ENCODE measurements around the gene CCDC30.

CCDC30 gene

DNA sequence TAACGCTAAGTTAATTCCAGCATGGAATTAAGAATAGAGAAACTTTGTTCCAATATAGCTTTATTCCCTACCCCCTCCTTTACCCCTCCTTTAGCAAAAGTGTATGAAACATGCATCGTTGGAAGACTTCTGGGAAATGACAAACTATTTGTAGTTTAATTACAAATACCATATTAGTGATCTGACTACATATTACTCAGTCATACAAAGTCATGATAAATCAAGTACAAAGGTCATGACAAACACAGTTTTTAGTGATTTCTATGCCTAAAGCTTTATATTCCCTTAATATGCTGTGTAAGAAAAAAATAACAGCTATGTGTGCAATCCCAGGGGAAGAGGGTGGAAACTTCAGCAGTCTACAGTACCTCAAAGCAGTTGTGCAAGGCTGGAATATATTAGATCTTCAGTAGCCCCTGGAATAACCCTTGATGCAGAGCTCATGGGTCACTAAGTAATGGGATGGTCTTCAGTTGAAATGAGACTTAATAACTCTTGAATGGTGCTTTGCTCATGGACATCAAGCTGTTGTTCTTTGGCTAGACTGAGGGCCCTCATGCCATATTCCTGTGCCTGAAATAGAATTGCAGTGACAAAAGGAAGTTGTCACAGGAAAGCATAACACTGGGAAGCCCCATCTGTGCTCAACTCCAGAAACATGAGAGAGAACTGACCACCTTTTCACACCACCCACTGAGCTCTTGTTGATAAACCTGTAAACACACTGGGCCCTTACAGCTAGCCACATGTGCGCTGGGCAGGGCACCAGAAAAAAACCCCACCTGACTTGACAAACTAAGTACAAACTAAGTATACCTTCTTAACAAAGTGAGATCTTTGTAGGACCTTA is 32.6 kb upstream of the CCDC30 start:
- no peak overlapping the region for H3K9ac ChIP-seq (ENCODE audit: low read depth, low read length, poor library complexity, severe bottlenecking)
- no peaks in the 10 kb centered on the region for H3K27me3 ChIP-seq (ENCODE audit: insufficient read depth, low read length, poor library complexity, severe bottlenecking)
- H3K4me3 ChIP-seq (ENCODE audit: low read length, poor library complexity, severe bottlenecking) = no peak overlapping the region
- H4K20me1 ChIP-seq (ENCODE audit: insufficient read depth, low read length, poor library complexity, severe bottlenecking) = no peaks in the 10 kb centered on the region
- peak overlapping the region; percentile 4; the same call in 1 of the 2 replicates for H2AFZ ChIP-seq (ENCODE audit: low read length)
- H3K4me1 ChIP-seq (ENCODE audit: insufficient read depth, low read length, poor library complexity, severe bottlenecking) = no peaks in the 10 kb centered on the region
- H3K79me2 ChIP-seq (ENCODE audit: insufficient read depth, low read length) = no peaks in the 10 kb centered on the region
- no peaks in the 10 kb centered on the region for H3K9me2 ChIP-seq (replicated peaks; ENCODE audit: low read depth, low read length)
- TF ChIP-seq EZH2phosphoT487 (IDR thresholded peaks at IDR 0.05; ENCODE audit: borderline replicate concordance) = no peak
- TF ChIP-seq, protein P1, sequence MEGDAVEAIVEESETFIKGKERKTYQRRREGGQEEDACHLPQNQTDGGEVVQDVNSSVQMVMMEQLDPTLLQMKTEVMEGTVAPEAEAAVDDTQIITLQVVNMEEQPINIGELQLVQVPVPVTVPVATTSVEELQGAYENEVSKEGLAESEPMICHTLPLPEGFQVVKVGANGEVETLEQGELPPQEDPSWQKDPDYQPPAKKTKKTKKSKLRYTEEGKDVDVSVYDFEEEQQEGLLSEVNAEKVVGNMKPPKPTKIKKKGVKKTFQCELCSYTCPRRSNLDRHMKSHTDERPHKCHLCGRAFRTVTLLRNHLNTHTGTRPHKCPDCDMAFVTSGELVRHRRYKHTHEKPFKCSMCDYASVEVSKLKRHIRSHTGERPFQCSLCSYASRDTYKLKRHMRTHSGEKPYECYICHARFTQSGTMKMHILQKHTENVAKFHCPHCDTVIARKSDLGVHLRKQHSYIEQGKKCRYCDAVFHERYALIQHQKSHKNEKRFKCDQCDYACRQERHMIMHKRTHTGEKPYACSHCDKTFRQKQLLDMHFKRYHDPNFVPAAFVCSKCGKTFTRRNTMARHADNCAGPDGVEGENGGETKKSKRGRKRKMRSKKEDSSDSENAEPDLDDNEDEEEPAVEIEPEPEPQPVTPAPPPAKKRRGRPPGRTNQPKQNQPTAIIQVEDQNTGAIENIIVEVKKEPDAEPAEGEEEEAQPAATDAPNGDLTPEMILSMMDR (conservative IDR thresholded peaks at IDR 0.05; ENCODE audit: low read length) = no peak
- no peaks in the 10 kb centered on the region for H3K9me3 ChIP-seq (ENCODE audit: insufficient read depth, low read depth, low read length)
- H3K36me3 ChIP-seq (ENCODE audit: insufficient read depth, low read length) = no peaks in the 10 kb centered on the region
- no peaks in the 10 kb centered on the region for H3F3A ChIP-seq (ENCODE audit: low read depth)
- H3K4me2 ChIP-seq (ENCODE audit: low read depth, low read length, poor library complexity, severe bottlenecking) = no peak overlapping the region

DNA sequence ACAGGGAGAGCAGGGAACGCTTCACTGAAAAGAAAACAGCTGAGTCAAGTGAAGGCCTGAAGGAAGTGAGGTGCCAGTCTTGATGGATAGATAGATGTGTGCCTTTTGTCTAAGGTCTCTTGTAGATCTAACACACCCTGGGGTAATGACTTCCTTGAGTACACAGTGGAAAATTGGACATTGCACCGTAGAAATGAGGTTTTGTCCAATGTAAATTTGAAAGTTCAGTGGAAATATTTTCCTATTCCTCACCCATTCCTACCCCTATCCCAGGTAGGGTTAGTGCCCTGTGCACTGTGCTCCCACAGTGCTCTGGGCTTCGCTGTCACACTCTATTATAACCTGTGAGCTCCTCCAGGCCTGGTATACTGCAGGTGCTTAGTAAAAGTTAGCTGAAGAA is 31.6 kb upstream of the CCDC30 start:
- Histone ChIP-seq H3K9ac (ENCODE audit: low read depth, low read length, poor library complexity, severe bottlenecking) (no peak overlapping the region), H3K4me3 (ENCODE audit: low read length, poor library complexity, severe bottlenecking) (no peak overlapping the region), H3K79me2 (ENCODE audit: insufficient read depth, low read length) (no peaks in the 10 kb centered on the region), H2AFZ (ENCODE audit: low read length) (no peak overlapping the region), H3K9me2 (replicated peaks; ENCODE audit: low read depth, low read length) (no peaks in the 10 kb centered on the region), H3K9me3 (ENCODE audit: insufficient read depth, low read depth, low read length) (no peaks in the 10 kb centered on the region), H4K20me1 (ENCODE audit: insufficient read depth, low read length, poor library complexity, severe bottlenecking) (no peaks in the 10 kb centered on the region), H3K4me1 (ENCODE audit: insufficient read depth, low read length, poor library complexity, severe bottlenecking) (no peaks in the 10 kb centered on the region), H3F3A (ENCODE audit: low read depth) (no peaks in the 10 kb centered on the region), H3K4me2 (ENCODE audit: low read depth, low read length, poor library complexity, severe bottlenecking) (no peak overlapping the region), H3K27me3 (ENCODE audit: insufficient read depth, low read length, poor library complexity, severe bottlenecking) (no peaks in the 10 kb centered on the region), H3K36me3 (ENCODE audit: insufficient read depth, low read length) (no peaks in the 10 kb centered on the region)
- no peak for TF ChIP-seq EZH2phosphoT487 (IDR thresholded peaks at IDR 0.05; ENCODE audit: borderline replicate concordance)
- TF ChIP-seq, protein P1 (conservative IDR thresholded peaks at IDR 0.05; ENCODE audit: low read length) = no peak

DNA sequence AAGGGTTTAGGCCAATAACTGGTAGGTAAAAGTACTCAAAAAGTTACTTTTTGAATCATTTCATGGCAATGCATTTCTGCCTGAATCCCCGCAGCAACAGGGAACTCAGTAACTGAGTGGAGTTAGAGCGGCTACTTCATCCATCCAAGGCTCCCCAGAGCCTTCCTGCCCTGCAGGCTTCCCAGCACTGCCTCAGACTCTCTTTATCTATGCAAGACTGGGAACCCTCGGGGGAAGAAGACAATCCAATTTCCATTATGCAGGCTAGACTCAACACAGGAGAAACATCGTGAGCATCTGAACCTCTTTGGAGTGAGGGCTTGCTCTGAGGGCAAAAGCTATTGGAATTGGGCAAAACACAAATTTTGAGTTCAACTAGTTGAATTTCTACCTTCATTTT is 30.4 kb upstream of the CCDC30 start:
- Histone ChIP-seq H3K9ac (ENCODE audit: low read depth, low read length, poor library complexity, severe bottlenecking) (no peak overlapping the region), H3K9me2 (replicated peaks; ENCODE audit: low read depth, low read length) (no peaks in the 10 kb centered on the region), H3K4me3 (ENCODE audit: low read length, poor library complexity, severe bottlenecking) (no peak overlapping the region), H3K4me2 (ENCODE audit: low read depth, low read length, poor library complexity, severe bottlenecking) (no peak overlapping the region), H3K27me3 (ENCODE audit: insufficient read depth, low read length, poor library complexity, severe bottlenecking) (no peaks in the 10 kb centered on the region), H3K4me1 (ENCODE audit: insufficient read depth, low read length, poor library complexity, severe bottlenecking) (peaks cover 4% of the 10 kb centered on the region), H3F3A (ENCODE audit: low read depth) (no peaks in the 10 kb centered on the region), H3K79me2 (ENCODE audit: insufficient read depth, low read length) (no peaks in the 10 kb centered on the region), H2AFZ (ENCODE audit: low read length) (no peak overlapping the region), H4K20me1 (ENCODE audit: insufficient read depth, low read length, poor library complexity, severe bottlenecking) (no peaks in the 10 kb centered on the region), H3K36me3 (ENCODE audit: insufficient read depth, low read length) (no peaks in the 10 kb centered on the region), H3K9me3 (ENCODE audit: insufficient read depth, low read depth, low read length) (no peaks in the 10 kb centered on the region)
- TF ChIP-seq, protein P1 (conservative IDR thresholded peaks at IDR 0.05; ENCODE audit: low read length) = no peak
- TF ChIP-seq EZH2phosphoT487 (IDR thresholded peaks at IDR 0.05; ENCODE audit: borderline replicate concordance) = no peak
